Endothelial cell of umbilical vein (primary cell): Measurements from ENCODE around the gene MAN2B2. TPM values are rescaled to one million over a fixed set of nuclear protein-coding genes. Genes with fewer than 3 reads are reported as not detected.

ENCODE experiments used
- BruUV-seq: library from RNA; stranded (reverse); fragments of 400-500 nt; replicated peaks from 2 replicates; lab custom pipeline; 2021; lab: Mats Ljungman, UMichigan
- CTCF ChIA-PET: fragments of 300-600, 350-600 bp; sonication (Branson Sonifier 250); formaldehyde crosslinking; loops from one replicate; lab custom pipeline; 2021; ENCODE audit warnings: antibody characterized with exemption, inconsistent platforms; lab: Charles Lee
- POLR2A ChIA-PET: fragments of 300-600, 350-600 bp; sonication (Branson Sonifier 250); formaldehyde crosslinking; loops from one replicate; lab custom pipeline; 2021; ENCODE audit warnings: antibody characterized with exemption, inconsistent platforms; lab: Charles Lee
- DNase-seq: peaks from one replicate; pipeline ENCODE4 v3.0.0-alpha.2; 2011; ENCODE audit warnings: low read depth, low spot score
- FAIRE-seq: peaks from 2 replicates; lab custom pipeline; 2011; peaks lifted over from hg19 to GRCh38; lab: Jason Lieb, UNC
- H2AFZ ChIP-seq: 2 replicates; pipeline ENCODE4 v1.6.0; 2012; ENCODE audit warnings: low read depth, low read length, control low read depth, inconsistent platforms
- H3K27ac ChIP-seq: 2 replicates; pipeline ENCODE4 v1.5.1; 2011; ENCODE audit warnings: low read depth, mild to moderate bottlenecking, control low read depth, low read length, moderate library complexity; ENCODE audit not compliant: insufficient read depth
- H3K27me3 ChIP-seq, 2 experiments: 2 replicates each; pipeline versions ENCODE4 v1.6.0 to v1.6.1; 2011; ENCODE audit warnings: low read length in 2 of 2, mixed read lengths in 1 of 2; ENCODE audit not compliant: control insufficient read depth in 2 of 2, insufficient read depth in 2 of 2
- H3K36me3 ChIP-seq, 2 experiments: 2 replicates in 1 of 2; 3 replicates in 1 of 2; pipeline ENCODE4 v1.5.1; 2011; ENCODE audit warnings: low read length in 2 of 2, mild to moderate bottlenecking in 1 of 2, moderate library complexity in 1 of 2; ENCODE audit not compliant: control insufficient read depth in 2 of 2, insufficient read depth in 2 of 2; ENCODE audit errors: extremely low read depth in 1 of 2
- H3K4me1 ChIP-seq: 3 replicates; pipeline ENCODE4 v1.5.1; 2011; ENCODE audit warnings: mild to moderate bottlenecking, low read length; ENCODE audit not compliant: control insufficient read depth, insufficient read depth; ENCODE audit errors: extremely low read depth
- H3K4me2 ChIP-seq: 2 replicates; pipeline ENCODE4 v1.6.1; 2011; ENCODE audit warnings: low read length, control low read depth, mixed read lengths; ENCODE audit not compliant: insufficient read depth
- H3K4me3 ChIP-seq, 3 experiments: fragments of 200-600 bp in 1 of 3; sonication (generic), shearing (Covaris generic) in 1 of 3; replicated peaks in 1 of 3; 2 replicates each; pipeline ENCODE4 v1.5.1; 2011 to 2016; ENCODE audit warnings: control low read depth in 3 of 3, low read length in 3 of 3, mild to moderate bottlenecking in 2 of 3, inconsistent platforms in 1 of 3, low read depth in 1 of 3, moderate library complexity in 1 of 3; ENCODE audit not compliant: insufficient read depth in 1 of 3
- H3K79me2 ChIP-seq: 2 replicates; pipeline ENCODE4 v1.6.0; 2012; ENCODE audit warnings: low read length, inconsistent platforms; ENCODE audit not compliant: control insufficient read depth, insufficient read depth
- H3K9ac ChIP-seq: replicated peaks from 2 replicates; pipeline ENCODE3; 2011; ENCODE audit warnings: low read length, control low read depth; ENCODE audit not compliant: insufficient read depth; ENCODE audit errors: extremely low read depth
- H3K9me1 ChIP-seq: replicated peaks from 3 replicates; pipeline ENCODE4 v1.6.0; 2011; ENCODE audit warnings: mild to moderate bottlenecking, low read length; ENCODE audit not compliant: control insufficient read depth, insufficient read depth; ENCODE audit errors: extremely low read depth
- H3K9me3 ChIP-seq: replicated peaks from 2 replicates; pipeline ENCODE4 v1.5.1; 2012; ENCODE audit warnings: low read length, inconsistent platforms; ENCODE audit not compliant: control insufficient read depth, insufficient read depth
- H4K20me1 ChIP-seq: replicated peaks from 2 replicates; pipeline ENCODE3; 2011; ENCODE audit warnings: mild to moderate bottlenecking, low read length; ENCODE audit not compliant: control insufficient read depth, insufficient read depth; ENCODE audit errors: extremely low read depth
- EZH2 ChIP-seq: IDR thresholded peaks from 2 replicates; pipeline ENCODE4 v1.6.1; 2012; ENCODE audit warnings: borderline replicate concordance, low read depth, mild to moderate bottlenecking, moderate library complexity, low read length, inconsistent platforms; ENCODE audit not compliant: severe bottlenecking
- FOS ChIP-seq: IDR thresholded peaks from 2 replicates; pipeline ENCODE4 v1.6.1; 2011; ENCODE audit warnings: mild to moderate bottlenecking, low read length, moderate library complexity, borderline replicate concordance; ENCODE audit not compliant: insufficient read depth
- GATA2 ChIP-seq: IDR thresholded peaks from 2 replicates; pipeline ENCODE4 v1.7.0; 2011; ENCODE audit warnings: low read depth, mild to moderate bottlenecking, moderate library complexity, mixed read lengths, low read length; ENCODE audit not compliant: insufficient read length, insufficient read depth
- JUN ChIP-seq: IDR thresholded peaks from 2 replicates; pipeline ENCODE4 v1.6.1; 2011; ENCODE audit warnings: borderline replicate concordance, low read depth; ENCODE audit not compliant: insufficient read length, insufficient read depth
- MYC ChIP-seq: IDR thresholded peaks from one replicate; pipeline ENCODE4 v1.6.1; 2011; ENCODE audit warnings: mild to moderate bottlenecking, low read depth, low read length
- POLR2A ChIP-seq: IDR thresholded peaks from 2 replicates; pipeline ENCODE4 v1.6.1; 2012; ENCODE audit warnings: low read depth, mild to moderate bottlenecking, control low read depth, low read length
- POLR2AphosphoS5 ChIP-seq: IDR thresholded peaks from 2 replicates; pipeline ENCODE4 v1.6.1; 2012; ENCODE audit warnings: low read depth, mild to moderate bottlenecking, control low read depth, low read length, moderate library complexity; ENCODE audit not compliant: insufficient read depth
- dilution Hi-C: fragments of 300-500 bp; cut with MboI; formaldehyde crosslinking; loops from one replicate; pipeline ENCODE4 v1.15.0; 2019; ENCODE audit warnings: low sequenced_read_pairs; ENCODE audit not compliant: extremely low pct_ligation_motif_present
- intact Hi-C: fragments of 100-400 bp; cut with micrococcal nuclease; formaldehyde crosslinking; loops from one replicate; pipeline ENCODE4 v1.10.0; 2022
- polyA plus RNA-seq, 4 experiments: library from polyadenylated mRNA; depleted of rRNA in 3 of 4; stranded (reverse) in 3 of 4; unstranded in 1 of 4; fragments of >200 nt; gene quantifications; 2 replicates each; pipeline versions ENCODE4 v1.2.1 to v1.2.3, GENCODE V29; 2011 to 2012; ENCODE audit warnings: missing spikeins in 1 of 4
- total RNA-seq: library from RNA; stranded (reverse); gene quantifications from 2 replicates; pipeline ENCODE4 v1.2.3, GENCODE V29; 2021
- TF ChIP-seq, protein P1 (sequence below), 2 donors: IDR thresholded peaks; 1 replicate in 1 of 2; 2 replicates in 1 of 2; pipeline ENCODE4 v1.5.1; 2011; ENCODE audit warnings: low read length in 2 of 2, mild to moderate bottlenecking in 2 of 2, moderate library complexity in 2 of 2, control low read depth in 1 of 2, inconsistent platforms in 1 of 2, low read depth in 1 of 2; ENCODE audit not compliant: insufficient read depth in 1 of 2; ENCODE audit errors: extremely low read depth in 1 of 2
- TF ChIP-seq, protein P2 (sequence below): IDR thresholded peaks from 2 replicates; pipeline ENCODE4 v1.6.1; 2011; ENCODE audit not compliant: insufficient read depth, insufficient read length

MAN2B2 gene
- total and polyA plus RNA-seq, 2 donors (not counting 3 experiments of a cell fraction or from before 2014, with no cell fraction given), result 15.7 to 25.1 TPM

DNA sequence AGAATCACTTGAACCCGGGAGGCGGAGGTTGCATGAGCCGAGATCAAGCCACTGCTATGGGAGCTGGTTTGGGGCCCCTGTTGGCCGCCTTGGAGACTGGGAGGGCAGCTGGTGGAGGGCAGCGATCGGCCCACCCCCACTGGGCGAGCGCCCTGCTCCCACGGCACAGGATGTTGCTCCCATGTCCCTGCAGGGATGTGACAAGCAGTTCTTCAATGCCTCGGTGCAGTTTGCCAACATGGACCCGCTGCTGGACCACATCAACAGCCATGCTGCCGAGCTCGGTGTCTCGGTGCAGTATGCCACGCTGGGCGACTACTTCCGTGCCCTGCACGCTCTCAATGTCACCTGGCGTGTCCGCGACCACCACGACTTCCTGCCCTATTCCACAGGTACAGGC lies 19.4 kb downstream of the MAN2B2 start:
- Histone ChIP-seq H2AFZ (no peak overlapping the region), H3K36me3 (peaks cover 0 to 5% of the 10 kb centered on the region in 2 experiments), H3K79me2 (no peaks in the 10 kb centered on the region), H3K9me1 (no peaks in the 10 kb centered on the region), H4K20me1 (no peaks in the 10 kb centered on the region), H3K9me3 (no peaks in the 10 kb centered on the region), H3K4me2 (no peak overlapping the region), H3K4me3 (no peak overlapping the region), H3K27me3 (no peaks in the 10 kb centered on the region), H3K9ac (no peak overlapping the region), H3K4me1 (no peaks in the 10 kb centered on the region), H3K27ac (no peak overlapping the region)
- DNase-seq (no peak), FAIRE-seq (no peak)
- dilution Hi-C loops, result no loop called here
- intact Hi-C loops, result no loop called here
- TF ChIP-seq, protein P1, sequence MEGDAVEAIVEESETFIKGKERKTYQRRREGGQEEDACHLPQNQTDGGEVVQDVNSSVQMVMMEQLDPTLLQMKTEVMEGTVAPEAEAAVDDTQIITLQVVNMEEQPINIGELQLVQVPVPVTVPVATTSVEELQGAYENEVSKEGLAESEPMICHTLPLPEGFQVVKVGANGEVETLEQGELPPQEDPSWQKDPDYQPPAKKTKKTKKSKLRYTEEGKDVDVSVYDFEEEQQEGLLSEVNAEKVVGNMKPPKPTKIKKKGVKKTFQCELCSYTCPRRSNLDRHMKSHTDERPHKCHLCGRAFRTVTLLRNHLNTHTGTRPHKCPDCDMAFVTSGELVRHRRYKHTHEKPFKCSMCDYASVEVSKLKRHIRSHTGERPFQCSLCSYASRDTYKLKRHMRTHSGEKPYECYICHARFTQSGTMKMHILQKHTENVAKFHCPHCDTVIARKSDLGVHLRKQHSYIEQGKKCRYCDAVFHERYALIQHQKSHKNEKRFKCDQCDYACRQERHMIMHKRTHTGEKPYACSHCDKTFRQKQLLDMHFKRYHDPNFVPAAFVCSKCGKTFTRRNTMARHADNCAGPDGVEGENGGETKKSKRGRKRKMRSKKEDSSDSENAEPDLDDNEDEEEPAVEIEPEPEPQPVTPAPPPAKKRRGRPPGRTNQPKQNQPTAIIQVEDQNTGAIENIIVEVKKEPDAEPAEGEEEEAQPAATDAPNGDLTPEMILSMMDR (IDR thresholded peaks at IDR 0.05; ENCODE audit: extremely low read depth in 1 of 2, insufficient read depth in 1 of 2, low read depth in 1 of 2, low read length in 2 of 2), result no peak
- no peak for TF ChIP-seq POLR2AphosphoS5
- TF ChIP-seq POLR2A, result no peak
- TF ChIP-seq, protein P2, sequence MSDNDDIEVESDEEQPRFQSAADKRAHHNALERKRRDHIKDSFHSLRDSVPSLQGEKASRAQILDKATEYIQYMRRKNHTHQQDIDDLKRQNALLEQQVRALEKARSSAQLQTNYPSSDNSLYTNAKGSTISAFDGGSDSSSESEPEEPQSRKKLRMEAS, result no peak
- TF ChIP-seq EZH2, result no peak
- no peak for TF ChIP-seq GATA2
- TF ChIP-seq MYC, result no peak
- TF ChIP-seq JUN, result no peak
- TF ChIP-seq FOS, result no peak
- POLR2A ChIA-PET, result no interaction called here
- CTCF ChIA-PET, result interaction anchor here (1.0 kb wide), 1 partner anchor 19 kb away, joined by 3 read pairs; the partner anchor contains the start of gene MAN2B2
- no TSS peak for BruUV-seq
